GM19240 (cell line): ENCODE results near the gene DNAH10.

Experiments used
- DNase-seq: peaks from one replicate; pipeline ENCODE4 v3.0.0; 2011; ENCODE audit warnings: low spot score; ENCODE audit not compliant: insufficient read length

Gene DNAH10

DNA sequence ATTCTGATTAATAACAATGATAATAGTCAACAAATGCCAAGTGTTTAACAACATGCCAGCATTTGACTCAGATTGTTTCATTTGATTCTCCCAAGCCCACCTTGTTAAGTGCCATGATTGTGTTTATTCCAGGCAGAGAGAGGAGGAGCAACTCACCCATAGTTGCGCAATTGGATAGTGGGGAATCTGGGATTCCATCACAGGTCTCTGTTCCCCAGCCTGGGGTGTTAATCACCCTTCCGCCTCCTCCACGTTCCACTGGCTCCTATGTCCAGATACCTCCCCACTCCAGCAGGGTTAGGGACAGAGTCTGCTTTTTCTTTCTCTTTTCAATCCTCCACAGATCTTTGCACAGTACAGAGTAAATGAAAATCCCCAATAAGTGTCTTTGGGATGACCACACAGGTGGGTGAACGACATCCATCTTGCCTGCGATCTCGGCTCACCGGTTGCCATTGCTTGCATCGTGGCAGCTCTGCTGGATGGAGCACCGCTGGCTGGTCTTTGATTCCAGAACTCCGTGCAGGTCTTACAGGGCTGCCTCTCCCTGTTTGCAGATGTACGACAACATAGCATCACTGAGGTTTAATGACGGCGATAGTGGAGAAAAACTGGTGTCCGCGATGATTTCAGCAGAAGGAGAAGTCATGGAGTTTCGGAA lies 78.8 kb downstream of the DNAH10 start:
- DNase-seq, result no peak

DNA sequence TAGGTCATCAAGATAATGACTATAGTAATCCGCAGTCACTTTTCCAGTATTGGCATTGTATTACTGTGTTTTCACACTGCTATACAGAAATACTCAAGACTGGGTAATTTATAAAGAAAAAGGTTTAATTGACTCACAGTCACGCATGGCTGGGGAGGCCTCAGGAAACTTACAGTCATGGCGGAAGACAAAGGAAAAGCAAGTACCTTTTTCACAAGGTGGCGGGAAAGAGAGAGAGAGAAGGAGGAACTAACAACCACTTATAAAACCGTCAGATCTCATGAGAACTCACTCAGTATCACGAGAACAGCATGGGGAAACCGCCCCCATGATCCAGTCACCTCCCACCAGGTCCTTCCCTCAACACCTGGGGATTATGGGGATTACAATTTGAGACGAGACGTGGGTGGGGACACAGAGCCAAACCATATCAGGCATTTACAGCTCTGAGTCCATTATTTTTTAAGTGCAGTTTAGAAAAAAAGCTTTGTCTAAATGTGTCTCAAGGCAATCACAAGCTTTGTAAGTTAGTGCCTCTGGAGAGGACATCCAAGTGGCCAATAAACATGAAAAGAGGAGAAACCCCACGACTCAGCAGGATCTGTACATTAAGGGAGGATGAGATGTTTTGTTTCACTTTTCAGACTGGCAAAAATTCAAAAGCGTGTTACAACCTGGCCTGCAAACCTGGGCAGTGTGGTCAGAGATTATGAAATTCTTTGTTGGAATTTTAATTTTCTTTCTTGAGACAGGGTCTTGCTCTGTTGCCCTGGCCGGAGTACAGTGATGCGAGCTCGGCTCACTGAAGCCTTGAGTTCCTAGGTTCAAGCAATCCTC lies 82.0 kb downstream of the DNAH10 start:
- DNase-seq, result no peak

DNA sequence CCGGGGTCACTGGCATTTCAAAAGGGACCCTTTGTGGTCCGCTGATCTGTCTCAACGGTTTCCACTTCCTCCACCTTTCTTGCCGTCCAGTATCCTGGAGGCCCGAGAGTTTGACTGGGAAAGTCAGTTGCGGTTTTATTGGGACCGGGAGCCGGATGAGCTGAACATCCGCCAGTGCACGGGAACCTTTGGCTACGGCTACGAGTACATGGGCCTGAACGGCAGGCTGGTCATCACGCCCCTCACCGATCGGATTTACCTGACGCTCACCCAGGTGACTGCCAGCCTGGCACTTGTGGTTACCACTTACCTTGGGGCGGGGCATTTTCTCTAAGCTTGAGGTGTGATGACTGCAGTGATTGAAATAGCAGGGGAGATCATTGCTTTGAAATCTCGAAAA lies 83.8 kb downstream of the DNAH10 start:
- no peak for DNase-seq

DNA sequence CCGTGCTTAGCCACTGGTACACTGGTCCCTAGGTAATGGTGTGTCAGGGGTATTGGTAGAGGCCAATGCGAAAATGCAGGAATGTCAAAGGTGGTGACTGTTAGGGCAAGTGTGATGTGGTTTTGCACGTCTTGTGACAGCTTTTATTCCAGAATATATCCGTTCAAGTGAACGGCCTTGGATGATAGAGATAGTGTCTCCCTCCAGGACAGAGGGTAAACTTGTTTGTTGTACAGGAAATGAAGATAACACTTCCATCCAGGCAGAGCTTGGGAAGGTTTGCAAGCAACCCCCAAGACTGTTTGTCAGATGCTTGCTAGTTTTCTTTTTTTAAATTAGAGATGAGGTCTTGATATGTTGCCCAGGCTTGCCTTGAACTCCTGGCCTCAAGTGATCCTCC lies 84.2 kb downstream of the DNAH10 start:
- no peak for DNase-seq

DNA sequence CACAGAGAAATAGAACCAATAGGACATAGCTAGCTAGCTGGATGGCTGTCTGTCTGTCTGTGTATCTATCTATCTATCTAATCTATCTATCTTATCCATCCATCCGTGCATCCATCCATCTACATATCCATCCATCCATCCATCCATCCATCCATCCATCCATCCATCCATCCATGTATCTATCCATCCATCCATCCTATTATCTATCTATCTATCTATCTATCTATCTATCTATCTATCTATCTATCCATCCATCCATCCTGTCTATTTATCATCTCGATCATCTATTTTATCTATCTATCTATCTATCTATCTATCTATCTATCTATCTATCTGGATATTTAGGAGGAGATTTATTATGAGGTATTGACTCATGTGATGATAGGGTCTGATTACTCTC lies 84.9 kb downstream of the DNAH10 start:
- DNase-seq, result no peak

DNA sequence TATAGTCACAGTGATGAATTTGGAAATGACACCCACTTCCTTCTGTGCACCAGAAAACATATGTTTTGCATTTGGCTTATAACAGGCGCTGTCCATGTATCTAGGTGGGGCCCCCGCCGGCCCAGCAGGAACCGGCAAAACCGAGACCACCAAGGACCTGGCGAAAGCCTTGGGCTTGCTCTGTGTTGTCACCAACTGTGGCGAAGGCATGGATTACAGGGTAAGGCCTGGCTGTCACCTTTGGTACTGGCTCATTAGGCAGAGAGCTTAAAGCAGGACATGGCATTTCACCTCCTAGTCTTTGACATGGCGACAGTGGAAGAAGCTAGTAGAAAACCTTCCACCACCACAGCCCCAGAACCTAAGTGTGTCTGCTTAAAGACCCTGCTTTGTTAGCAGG lies 85.8 kb downstream of the DNAH10 start:
- no peak for DNase-seq

DNA sequence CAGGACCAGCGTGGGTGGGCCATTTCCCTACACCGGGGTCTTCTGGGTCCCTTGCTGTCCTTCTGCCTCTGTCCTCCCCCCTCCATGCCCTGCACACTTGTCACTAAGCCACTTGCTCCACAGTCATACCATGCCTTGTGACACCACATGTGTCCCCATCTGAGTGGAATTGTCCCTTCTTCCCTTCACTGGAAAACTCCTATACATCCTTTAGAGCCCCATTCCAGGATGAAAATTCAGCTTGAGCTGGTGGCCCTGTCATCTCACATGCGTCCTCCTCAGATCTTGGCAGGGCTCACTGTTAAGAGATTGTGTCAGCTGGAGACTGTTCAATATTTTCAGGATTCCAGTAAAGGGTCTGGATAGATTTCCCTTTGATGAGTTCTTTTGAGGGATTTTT lies 87.4 kb downstream of the DNAH10 start:
- DNase-seq, result no peak

DNA sequence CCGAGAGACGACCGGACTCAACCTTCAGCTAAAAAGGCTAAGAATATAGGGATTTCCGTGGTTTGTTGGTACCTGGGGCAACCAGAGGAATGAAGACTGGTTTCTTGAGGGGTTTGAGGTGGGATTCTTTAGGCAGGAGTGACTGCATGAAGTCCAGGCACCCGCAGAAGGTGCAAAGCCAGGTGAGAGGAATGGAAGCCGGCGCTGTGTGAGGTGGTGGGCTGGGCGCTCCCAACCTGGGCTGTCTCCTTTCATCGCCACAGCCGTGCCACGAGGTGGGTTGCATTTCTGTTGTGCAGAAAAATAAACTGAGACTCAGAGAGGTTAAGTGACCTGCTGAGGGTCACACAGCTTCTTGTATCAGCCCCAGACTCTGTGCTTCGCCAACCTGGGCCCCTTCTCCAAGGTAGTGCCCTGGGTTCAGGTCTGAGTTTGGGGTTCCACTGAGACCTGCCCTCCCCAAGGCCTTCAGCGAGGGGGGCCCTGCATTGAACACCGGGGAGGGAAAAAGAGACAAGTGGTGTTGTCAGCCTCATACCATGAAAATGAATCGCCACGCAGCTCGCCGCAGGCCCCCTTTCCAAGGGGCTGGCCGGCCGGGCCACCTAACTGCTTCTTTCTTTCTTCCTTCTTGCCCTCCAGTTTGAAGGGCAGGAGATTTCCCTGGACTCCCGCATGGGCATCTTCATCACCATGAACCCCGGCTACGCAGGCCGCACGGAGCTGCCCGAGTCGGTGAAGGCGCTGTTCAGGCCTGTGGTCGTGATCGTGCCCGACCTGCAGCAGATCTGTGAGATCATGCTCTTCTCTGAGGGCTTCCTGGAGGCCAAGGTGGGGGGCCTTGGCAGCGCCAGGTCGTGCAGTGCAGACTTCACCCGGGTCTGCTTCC lies 88.4 kb downstream of the DNAH10 start:
- no peak for DNase-seq

DNA sequence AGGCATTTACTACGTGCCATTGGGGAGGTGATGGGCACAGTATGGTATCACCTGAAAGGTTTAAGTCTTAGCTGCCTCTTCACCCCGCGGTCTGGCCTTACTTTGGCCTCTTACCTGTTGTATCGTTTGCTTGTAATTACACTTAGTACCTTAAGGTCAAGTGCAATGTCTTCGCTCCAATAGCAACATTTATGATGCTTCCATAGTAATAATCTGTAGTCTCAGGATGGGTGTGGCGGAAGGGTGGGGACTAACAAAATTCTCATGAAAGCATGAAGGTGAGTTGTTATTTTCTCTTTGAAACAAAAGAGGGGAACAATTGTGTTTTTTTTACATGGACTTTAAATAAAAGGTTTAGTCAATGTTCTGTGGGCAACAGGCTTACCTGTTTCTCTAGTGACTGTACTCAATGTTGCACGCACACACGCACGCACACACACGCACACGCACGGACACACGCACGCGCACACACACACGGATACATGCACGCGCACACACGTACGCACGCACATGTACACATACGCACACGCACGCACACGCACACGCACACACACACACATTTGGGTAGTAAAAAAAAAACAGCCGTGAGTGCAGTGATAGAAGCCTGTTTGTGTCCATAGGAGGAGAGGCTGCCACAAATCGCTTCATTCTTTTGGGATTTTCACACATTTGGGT lies 91.4 kb downstream of the DNAH10 start:
- DNase-seq, result no peak

DNA sequence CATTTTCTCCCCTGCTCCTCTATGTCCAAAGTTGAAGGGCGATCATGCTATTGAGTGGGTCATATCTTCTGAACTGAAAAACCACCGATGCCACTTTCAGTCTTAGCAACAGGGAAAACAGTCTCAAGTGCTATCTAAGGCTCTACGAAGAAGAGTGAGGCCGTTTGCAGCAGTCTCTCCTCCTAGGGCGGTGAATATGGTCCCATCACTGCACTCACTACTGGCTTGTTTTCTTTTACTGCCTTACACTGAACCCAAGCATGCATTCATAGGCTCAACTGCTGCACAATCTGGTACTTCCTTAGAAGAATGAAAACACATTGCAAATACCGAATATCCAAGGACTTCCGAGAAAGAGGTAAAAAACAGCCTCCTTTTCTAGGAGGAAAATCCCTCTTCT lies 92.1 kb downstream of the DNAH10 start:
- DNase-seq, result no peak

DNA sequence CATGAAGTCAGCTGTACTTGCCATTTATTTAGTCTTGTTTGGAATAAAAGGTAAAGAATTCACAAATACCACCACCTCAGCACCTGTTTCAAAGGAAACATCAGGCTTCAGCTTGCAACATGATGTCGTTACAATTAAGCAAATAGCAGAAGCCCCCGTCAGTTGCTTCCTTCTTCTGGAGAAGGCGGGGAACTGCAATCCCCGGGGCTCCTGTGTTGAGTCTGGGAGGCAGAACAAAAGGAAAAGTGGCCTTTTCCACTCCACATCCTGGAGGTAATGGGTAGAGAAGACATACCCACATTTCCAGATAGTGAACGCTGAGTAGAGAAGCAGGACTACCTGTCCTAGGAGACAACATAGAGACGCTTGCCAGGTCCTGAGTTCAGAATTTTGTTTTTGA lies 92.8 kb downstream of the DNAH10 start:
- no peak for DNase-seq

DNA sequence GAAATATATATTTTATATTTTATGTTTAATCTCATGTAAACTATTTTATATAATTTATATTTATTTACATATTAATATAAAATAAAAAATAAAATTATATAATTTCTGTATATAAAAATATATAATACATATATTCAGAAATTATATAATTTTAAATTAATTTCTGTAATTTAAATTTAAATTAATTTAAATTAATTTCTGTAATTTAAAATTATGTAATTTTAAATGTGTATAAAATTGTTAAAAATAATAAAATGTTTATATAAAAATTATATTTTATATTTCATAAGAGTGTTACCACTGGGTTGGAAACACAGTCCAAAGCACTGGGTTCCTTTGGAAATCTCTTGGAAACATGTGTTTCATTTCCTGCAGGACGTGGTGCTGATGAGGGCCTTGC lies 94.6 kb downstream of the DNAH10 start:
- DNase-seq, result no peak

DNA sequence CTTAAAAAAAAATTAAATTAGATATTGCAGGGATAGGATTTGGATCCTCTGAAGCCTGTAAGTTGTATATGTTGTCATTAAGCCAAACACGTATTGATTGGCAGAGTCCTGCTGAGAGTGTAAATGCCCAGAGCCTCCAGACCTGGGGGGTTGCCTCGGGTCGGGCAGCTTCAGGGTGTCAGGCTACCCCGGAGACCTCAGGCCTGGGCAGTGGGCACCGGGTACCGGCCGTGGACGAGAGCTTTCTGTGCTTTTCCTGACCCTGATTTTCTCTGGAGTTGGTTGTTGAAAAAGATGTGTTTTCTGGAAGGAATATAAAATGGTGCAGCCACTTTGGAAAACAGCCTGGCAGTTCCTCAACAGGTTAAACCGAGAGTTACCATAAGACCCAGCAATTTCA lies 96.1 kb downstream of the DNAH10 start:
- DNase-seq, result no peak

DNA sequence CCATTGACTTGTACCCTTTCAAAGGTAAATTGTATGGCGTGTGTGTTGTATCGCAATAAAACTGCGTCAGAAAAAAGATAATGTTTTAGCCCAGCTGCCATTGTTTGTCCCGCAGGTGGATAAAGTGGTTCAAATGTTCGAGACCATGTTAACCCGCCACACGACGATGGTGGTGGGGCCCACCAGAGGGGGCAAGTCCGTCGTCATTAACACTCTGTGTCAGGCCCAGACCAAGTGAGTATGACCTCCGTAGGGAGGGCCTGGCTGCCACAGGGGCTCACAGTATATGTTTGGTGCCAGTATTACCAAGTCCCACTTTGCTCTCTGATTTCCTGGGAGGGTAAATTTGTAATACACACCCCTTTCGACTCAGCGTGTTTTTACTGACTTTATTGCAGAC lies 96.9 kb downstream of the DNAH10 start:
- no peak for DNase-seq

DNA sequence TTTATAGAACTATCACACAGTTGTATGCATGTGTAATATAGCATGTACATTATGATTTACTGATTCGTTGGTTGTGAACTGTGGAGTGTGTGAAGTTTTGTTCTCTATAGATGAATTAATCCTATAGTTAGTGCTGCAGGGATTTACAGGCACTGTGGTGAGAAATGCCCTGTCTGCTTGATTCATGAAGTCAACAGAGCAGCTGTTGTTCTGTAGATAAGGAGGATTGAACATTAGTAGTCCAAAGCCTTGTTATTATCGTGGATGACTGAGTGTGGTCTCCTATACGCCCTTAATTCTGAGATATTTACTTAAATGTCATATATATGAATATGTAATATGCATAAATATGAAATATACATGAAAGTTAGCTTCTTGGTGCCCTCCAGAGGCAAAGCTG lies 98.3 kb downstream of the DNAH10 start:
- no peak for DNase-seq

DNA sequence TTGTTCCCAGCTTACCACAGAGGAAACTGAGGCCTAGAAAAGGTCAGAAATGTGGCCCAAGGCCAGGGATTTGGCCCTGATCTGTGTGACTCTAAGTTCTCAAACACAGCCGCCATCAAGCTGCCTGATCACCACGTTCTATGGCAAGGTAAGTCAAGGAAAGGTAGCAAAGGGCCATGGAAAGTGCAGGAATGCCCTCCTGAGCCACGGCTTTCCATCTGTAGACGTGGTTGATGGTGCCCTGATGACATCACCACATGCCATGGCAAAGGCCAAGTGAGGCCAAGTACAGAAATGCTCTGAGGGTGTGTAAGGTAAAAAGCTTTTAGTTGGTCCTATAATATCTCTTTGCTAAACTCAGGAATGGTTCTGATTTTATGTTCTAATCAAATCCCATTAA lies 99.3 kb downstream of the DNAH10 start:
- no peak for DNase-seq

DNA sequence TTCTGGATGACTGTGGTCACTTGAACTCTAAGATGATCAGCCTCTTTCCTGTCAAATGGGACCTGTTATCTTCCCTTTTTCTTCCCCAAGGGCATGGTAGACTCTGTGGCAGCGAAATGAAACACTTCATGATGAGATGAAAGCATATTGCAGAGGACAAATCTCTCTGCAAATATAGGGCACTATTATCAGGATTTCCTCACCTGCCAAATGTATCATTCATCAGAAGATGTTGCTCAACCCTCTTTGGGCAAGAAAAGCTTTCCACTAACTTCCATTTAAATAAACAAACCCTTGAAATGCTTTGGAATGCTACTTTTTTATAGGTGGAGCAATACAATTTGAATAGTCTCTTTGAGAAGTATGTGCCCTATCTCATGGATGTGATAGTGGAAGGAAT lies 105.0 kb downstream of the DNAH10 start:
- DNase-seq, result no peak

DNA sequence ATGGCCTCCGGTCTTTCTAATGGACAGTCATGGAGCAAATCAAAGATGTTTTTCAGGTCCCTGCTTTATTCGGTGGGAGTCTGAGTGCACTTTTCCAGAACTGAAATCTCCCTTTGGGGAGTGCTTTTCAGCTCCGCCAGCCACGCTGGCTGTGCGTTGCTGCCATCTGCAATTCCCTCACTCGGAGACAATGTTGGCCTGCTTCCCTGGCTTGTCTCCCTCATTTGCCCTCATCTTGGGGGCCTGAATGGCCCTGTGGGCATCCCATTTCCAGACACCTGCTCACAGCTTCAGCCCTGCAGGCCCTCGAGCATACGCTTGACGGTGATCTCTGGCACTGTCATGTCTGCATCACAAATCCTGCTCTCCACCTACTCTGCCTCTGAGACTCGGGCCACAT lies 106.7 kb downstream of the DNAH10 start:
- DNase-seq, result no peak

DNA sequence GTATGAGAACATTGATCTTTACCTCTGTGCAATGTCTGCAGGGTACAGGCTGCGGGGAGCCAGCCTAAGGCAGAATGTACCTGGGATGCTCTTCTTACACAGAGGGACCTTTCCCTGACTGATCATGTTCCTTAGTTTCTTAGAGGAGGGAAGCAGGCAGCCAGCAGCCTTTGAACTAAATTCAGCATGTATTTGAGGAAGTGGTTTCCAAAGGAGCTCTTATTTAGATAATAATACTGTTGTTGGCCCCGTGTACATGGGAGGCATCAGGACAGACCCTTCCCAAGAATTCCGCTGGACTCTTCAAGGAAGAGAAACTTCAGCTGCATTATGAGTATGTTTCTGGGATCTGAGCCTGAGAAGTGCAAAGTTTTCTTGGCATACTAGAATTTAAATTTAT lies 111.7 kb downstream of the DNAH10 start:
- no peak for DNase-seq

DNA sequence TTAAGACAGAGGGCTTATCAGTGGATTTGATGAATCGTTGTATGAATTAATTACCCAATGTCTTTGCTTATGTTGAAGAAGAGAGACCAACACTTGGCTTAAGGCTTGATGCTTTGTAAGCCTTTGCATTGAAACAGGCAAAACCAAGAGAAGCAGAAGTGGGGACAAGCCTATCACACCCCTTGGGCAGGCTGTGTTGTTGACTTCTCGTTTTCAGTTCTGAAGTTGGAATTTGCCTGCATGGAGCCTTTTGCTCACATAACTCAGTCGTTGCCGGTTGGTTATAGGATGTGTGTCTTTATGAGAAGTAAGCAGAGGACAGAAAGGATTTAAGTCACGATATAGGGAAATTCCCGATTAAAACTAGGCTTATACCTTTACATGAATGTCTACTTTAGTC lies 115.9 kb downstream of the DNAH10 start:
- no peak for DNase-seq

DNA sequence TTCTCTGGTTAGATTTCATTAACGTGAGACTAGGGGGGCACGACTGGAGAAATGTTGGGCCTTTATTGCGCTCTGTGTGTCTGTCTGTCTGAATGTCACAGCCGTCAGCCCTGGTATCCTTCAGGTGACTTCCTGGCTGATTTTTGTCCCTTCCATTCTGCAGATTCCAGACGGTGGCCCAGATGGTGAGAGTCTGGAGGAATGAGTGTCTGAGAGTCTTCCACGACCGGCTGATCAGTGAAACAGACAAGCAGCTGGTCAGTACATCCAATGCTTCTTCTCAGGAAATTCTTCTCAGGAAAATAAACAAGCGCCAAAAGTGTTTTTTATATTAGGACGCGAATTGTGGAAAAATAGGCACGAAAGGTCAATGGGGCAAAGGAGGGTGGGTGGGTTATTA lies 117.0 kb downstream of the DNAH10 start:
- no peak for DNase-seq

DNA sequence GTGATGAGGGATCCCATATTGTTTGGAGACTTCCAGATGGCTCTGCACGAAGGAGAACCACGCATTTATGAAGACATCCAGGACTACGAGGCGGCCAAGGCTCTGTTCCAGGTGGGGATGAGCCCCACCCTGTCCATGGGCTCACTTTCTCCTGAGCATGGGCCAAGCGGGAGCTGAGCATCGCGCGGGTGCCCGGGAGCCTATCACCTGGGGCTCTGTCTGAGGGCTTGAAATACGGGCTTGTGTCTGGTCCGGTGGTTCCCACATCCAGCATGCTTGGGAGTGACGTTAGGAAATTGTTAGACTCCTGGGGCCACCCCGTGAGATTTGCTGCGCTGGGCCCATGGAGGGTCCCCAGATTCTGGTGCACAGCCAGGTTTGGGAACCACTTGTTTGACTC lies 117.6 kb downstream of the DNAH10 start:
- no peak for DNase-seq
